Hematopoietic multipotent progenitor cell treated with erythropoietin and hydrocortisone succinate and interleukin-3 and kit ligand, for 17 days (in vitro differentiated cells): Measurements from ENCODE around the gene DGKD.

Experiments
- DNase-seq: peaks from one replicate; pipeline ENCODE4 v3.0.0-alpha.2; 2015; ENCODE audit warnings: low spot score

Gene DGKD

GRCh38 chr2:233412405-233412804 lies 58.1 kb downstream of the DGKD start:
- no peak for DNase-seq

DNA sequence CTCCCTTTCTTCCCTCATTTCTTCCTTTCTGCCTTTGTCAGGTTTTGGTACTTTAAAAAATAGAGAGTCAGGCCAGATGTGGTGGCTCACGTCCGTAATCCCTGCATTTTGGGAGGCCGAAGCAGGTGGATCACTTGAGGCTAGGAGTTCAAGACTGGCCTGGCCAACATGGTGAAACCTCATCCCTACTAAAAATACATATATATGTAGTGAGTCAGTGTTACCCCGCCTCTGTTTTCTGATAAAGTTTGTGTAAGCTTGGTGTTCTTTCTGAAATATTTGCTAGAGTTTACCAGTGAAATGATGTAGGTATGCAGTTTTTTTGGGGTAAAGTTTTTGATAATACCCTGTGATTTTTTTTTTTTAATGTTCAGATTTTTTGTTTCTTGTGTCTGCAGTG lies 58.8 kb downstream of the DGKD start:
- DNase-seq = no peak

DNA sequence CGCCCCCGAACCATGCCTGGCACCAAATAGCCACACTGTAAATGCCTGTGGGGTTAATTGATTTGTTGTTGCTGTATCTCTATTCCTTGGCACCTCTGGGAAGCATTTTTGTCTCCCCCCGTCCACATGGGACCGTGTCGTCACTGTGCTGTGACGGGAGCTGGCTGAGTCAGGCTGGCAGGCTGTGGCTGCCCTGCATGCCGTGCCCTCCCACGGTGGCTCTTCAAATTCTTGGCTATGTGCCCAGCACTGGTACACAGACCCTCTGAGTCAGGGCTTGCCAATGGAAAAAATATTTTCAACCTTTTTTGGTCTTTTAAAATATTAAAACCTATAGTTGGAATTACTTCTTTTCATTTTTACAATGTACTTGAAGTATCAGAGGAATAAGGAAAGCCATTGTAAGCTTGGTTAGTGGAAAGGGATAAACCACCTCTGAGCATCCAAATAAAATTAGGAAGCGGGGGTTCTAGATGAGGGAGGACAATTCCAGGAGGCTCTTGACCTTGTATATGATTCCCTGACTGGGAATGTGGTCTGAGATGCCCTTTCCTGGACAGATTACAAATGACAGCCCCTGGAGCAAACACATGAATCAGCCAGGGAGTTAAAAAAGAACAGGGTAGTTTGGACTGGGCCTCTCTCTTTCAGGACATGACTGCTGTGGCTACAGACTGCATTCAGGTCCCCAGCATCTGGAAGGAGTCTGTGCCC lies 59.4 kb downstream of the DGKD start:
- no peak for DNase-seq

- DNase-seq = no peak
These were observed 60.0 kb downstream of the DGKD start for GRCh38 chr2:233414273-233414654.

- DNase-seq = no peak
These were observed 60.7 kb downstream of the DGKD start for GRCh38 chr2:233414777-233415570.

GRCh38 chr2:233416199-233416598 lies 61.9 kb downstream of the DGKD start:
- no peak for DNase-seq

DNA sequence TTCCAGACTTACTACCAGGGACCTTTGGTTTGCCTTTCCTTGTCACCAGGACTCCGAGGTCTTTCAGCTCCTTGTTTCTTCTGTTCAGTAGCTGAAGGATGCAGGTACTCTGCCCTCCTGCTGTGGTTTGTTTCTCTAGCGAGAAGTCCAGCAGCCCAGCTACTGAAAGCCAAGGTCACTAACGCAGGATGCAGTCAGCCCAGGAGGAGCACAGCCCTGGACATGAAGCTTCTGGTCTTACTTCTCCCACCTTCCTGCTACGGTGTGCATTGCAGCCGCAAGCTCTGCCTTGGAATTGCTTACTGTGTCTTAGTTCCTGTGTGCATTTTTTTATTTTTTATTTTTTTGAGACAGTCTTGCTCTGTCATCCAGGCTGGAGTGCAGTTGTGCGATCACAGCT lies 62.4 kb downstream of the DGKD start:
- no peak for DNase-seq

DNA sequence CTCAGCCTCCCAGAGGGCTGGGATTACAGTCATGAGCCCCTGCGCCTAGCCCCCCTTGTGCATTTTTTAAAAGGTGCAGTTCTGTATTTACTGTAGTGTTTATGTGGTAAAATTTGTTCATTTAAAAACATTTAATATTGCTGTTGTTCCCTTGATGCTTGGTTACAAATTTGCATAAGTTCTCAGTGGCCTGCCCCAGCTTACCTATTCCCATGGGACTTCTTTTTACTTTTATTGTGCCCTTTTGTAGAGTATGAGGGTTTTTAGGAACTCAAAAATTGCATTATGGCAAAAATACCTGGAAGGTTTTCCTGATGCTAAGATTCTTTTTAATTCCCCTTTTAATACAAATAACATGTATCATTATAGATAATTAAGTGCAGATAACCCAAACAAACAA lies 63.0 kb downstream of the DGKD start:
- DNase-seq = no peak

GRCh38 chr2:233418052-233418760 lies 63.9 kb downstream of the DGKD start:
- no peak for DNase-seq

DNA sequence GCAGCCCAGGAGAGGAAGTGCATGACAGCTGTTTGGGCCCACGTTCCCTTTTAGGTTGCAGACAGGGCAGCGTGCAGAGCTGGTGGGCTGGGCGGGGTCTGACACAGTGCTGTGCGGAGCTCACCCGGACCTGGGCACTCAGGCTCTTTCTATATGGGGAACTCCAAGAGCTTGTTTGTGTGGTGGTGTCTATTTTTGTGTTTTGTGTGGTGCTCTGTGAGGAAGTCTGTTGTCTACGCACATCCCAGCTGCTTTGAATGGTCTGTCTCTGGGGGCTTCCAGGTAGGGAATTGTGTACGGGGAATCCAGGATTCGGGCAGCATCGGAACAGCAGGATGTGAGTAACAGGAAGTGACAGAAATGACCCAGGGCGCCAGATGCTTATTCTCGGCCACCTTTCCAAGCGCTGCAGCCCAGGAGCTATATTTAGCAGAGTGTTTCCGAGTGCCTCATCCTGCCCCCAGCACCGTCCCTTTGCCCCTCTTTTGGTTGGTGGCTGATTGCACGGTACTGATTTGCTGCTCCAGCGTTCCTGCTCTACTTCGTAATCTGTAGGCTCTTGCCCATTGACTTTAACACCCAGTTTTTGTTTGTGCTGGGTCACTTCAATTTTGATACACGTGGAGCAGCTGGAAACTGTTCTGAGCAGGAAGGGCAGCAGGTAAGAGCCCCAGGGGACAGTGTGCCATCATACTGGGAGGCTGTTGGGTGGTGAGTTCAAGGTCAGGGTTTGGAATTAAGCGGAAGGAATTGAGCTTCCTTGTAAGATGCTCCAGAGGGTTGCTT lies 64.7 kb downstream of the DGKD start:
- DNase-seq = no peak

GRCh38 chr2:233419602-233420391 lies 65.5 kb downstream of the DGKD start:
- no peak for DNase-seq

GRCh38 chr2:233421091-233421816 lies 67.0 kb downstream of the DGKD start:
- DNase-seq = no peak

DNA sequence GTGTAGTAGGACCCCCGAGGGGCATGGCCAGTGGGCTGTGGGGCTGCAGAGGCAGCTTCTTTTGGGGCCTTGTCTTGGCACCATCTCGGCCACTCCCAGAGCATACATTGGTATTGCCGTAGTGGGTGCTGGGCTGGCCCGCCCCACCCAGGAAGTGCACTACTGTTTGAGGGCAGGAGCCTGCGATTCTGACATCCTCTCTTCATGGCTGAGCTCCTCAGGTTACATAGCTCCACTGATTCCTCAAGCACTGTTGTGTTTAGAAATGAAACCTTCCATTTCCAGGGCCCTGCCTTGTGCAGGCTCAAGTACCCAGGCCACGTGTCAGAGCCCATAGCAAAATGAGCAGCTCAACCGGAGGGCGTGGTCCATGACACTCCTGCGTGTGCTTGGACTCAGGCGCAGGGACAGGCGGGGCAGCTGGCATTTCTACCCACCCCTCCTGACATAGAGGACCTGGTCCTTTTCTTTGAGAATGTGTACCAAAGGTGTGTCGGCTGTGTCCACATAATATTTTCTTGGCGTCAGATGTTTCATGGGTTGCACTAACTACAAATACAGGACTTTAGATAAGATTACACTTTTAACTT lies 67.9 kb downstream of the DGKD start:
- no peak for DNase-seq

DNA sequence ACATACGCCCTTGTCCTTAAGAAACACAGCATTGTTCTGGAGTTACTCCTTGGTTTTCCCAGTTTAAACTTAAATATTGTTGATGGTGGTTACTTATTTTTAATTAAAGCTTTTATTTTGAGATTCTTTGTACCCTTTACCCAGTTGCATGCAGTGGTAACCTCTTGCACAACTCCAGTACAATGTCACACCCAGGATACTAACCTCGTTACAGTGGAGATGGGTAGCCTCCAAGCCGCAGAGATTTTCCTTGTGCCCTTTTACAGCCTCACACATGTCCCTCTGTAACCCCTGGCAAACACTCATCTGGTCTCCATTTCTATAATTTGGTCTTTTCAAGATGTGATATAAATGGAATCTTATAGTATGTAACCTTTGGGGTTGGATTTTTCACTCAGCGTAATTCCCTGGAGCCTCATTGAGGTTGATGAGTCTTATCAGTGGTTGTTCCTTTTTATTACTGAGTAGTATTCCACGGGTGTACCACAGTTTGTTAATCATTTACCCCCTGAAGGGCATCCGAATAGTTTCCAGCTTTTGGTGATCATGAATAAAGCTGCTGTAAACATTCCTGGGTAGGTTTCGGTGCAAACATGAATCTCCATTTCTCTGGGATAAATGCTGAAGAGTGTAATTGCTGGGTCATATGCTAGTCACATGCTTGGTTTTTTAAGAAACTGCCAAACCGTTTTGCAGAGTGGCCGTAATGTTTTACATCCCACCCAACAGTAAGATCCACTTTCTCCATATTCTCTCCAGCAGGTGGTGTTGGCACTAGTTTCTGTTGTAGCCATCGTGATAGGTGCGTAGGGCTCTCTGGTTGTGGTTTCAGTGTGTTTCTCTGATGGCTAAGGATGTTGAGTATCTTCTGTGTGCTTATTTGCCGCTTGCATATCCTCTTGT lies 68.6 kb downstream of the DGKD start:
- DNase-seq = no peak

GRCh38 chr2:233423552-233423860 lies 69.2 kb downstream of the DGKD start:
- DNase-seq = no peak

DNA sequence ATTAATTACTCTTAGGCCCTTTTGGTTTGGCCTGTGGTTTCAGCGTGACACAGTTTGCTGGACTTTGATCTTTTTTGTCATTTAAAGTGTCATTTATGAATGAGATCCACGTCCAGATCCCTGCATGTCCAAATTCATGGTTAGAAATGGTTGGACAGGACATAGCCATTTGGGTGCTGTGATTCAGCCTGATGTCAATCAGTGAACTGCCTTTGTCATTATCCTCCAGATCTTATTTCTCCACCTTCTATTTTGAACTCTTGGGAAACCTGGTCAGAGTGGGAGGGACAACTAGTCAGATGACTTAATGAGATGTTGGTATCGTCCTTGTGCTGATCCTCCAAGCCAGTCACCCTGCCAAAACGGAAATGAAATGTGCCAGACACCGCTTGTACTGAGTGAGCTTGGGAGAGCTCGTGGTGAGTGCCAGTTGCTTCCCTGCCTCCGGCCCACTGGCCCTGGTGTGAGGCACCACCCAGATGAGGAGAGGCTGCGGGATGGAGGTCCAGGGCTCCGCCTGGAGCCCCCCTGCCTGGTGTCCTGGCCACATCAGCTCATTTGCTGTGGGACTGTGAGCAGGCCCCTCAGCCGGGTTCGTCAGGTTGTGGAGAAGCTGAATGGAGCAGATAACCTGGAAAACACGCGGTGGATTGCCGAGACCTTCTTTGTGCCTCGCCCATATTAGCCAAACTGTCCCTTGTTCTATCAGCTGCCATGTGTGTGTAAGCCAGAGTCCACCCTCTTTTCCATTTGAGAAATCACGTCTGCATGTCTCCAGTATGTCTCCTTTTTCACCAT lies 70.1 kb downstream of the DGKD start:
- no peak for DNase-seq

GRCh38 chr2:233426619-233427342 lies 72.5 kb downstream of the DGKD start:
- no peak for DNase-seq

DNA sequence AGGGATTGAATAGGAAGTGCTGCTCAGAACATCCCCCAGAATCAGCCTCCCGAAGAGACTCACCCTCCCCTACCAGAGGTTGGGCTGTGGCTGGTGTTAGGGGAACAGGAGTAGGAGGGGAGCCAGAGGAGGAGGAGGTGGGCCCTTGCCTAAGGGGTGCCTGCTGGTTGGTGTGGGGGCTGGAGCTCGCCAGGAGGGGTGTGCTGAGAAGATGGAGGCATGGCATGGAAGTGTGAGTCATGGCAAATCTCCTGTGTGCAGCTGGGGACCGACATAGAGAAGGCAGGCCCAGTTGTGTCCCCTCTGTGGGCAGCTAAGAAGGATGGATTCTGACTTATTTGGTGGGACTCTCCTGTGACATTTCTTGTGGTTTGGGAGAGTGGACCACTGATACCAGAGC lies 73.7 kb downstream of the DGKD start:
- no peak for DNase-seq
